ENCODE measurements around the gene KLHDC8A. TPM values are rescaled to one million over a fixed set of nuclear protein-coding genes. Genes with fewer than 3 reads are reported as not detected.

Gene KLHDC8A
- total RNA-seq, 1 experiment from 2014 or later: 0.49 TPM

DNA sequence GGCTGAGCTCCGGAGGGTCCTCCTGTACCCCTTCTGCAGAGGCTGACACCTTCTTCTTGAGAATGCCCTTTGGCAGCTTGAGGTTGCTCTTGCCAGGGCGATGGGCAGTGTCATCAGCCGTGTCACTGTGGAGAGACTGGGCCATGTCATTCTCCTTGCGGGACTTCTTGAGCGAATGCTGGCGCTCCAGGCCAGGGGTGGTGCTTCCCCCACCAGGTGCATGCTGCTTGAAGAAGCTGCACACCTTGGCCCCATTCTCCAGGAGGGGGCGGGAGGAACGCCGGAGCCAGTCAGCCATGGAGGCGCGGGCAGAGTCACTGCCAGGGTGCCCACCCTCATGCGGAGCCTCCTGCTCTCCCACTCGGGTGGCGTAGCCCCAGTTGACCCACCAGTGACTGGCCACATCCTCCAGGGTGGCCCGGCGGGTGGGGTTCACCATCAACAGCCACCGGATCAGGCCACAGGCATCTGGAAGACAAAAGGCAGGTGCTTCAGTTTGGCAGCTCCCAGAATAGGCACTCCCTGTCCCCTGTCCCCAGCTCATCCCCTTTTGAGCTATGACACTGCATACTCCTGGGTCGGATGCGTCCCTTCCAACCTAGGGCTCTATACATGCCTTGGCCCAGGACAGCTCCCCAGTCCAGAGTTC lies 52.6 kb downstream of the KLHDC8A start:
- H3K27me3 ChIP-seq (ENCODE audit: insufficient read depth, low read length): no peaks in the 10 kb centered on the region
- H3K9ac ChIP-seq (ENCODE audit: low read length): no peak overlapping the region
- no peaks in the 10 kb centered on the region for H3K9me3 ChIP-seq (ENCODE audit: control insufficient read depth in 1 of 2, insufficient read depth in 1 of 2, low read depth in 1 of 2, low read length in 2 of 2)
- no peaks in the 10 kb centered on the region for H3K79me2 ChIP-seq (ENCODE audit: insufficient read depth, low read length)
- H3K9me2 ChIP-seq (ENCODE audit: insufficient read depth): no peaks in the 10 kb centered on the region
- BruUV-seq (replicated peaks): no TSS peak
- no peak for TF ChIP-seq POLR2AphosphoS5 (IDR thresholded peaks at IDR 0.05; ENCODE audit: low read depth, low read length)
- TF ChIP-seq, protein P1, sequence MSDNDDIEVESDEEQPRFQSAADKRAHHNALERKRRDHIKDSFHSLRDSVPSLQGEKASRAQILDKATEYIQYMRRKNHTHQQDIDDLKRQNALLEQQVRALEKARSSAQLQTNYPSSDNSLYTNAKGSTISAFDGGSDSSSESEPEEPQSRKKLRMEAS (IDR thresholded peaks at IDR 0.05): no peak
- no peak for TF ChIP-seq ELF1 (IDR thresholded peaks at IDR 0.05; ENCODE audit: borderline replicate concordance, low read depth)
- no peak for TF ChIP-seq SP1 (IDR thresholded peaks at IDR 0.05; ENCODE audit: low read depth)
- no peak for TF ChIP-seq YY1 (IDR thresholded peaks at IDR 0.05; ENCODE audit: extremely low read depth, insufficient replicate concordance, low read depth, low read length)
- TF ChIP-seq TCF7L2 (IDR thresholded peaks at IDR 0.05; ENCODE audit: borderline replicate concordance, extremely low read depth, insufficient read depth, insufficient read length): no peak
- TF ChIP-seq, protein P2, sequence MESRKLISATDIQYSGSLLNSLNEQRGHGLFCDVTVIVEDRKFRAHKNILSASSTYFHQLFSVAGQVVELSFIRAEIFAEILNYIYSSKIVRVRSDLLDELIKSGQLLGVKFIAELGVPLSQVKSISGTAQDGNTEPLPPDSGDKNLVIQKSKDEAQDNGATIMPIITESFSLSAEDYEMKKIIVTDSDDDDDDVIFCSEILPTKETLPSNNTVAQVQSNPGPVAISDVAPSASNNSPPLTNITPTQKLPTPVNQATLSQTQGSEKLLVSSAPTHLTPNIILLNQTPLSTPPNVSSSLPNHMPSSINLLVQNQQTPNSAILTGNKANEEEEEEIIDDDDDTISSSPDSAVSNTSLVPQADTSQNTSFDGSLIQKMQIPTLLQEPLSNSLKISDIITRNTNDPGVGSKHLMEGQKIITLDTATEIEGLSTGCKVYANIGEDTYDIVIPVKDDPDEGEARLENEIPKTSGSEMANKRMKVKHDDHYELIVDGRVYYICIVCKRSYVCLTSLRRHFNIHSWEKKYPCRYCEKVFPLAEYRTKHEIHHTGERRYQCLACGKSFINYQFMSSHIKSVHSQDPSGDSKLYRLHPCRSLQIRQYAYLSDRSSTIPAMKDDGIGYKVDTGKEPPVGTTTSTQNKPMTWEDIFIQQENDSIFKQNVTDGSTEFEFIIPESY (IDR thresholded peaks at IDR 0.05; ENCODE audit: extremely low read depth, insufficient replicate concordance, low read length): no peak
- no peak for TF ChIP-seq EZH2 (IDR thresholded peaks at IDR 0.05)
- TF ChIP-seq EZH2phosphoT487 (IDR thresholded peaks at IDR 0.05; ENCODE audit: borderline replicate concordance): no peak
- no peak for TF ChIP-seq RAD21 (IDR thresholded peaks at IDR 0.05; ENCODE audit: low read depth)
- TF ChIP-seq, protein P3, sequence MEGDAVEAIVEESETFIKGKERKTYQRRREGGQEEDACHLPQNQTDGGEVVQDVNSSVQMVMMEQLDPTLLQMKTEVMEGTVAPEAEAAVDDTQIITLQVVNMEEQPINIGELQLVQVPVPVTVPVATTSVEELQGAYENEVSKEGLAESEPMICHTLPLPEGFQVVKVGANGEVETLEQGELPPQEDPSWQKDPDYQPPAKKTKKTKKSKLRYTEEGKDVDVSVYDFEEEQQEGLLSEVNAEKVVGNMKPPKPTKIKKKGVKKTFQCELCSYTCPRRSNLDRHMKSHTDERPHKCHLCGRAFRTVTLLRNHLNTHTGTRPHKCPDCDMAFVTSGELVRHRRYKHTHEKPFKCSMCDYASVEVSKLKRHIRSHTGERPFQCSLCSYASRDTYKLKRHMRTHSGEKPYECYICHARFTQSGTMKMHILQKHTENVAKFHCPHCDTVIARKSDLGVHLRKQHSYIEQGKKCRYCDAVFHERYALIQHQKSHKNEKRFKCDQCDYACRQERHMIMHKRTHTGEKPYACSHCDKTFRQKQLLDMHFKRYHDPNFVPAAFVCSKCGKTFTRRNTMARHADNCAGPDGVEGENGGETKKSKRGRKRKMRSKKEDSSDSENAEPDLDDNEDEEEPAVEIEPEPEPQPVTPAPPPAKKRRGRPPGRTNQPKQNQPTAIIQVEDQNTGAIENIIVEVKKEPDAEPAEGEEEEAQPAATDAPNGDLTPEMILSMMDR (IDR thresholded peaks at IDR 0.05 in 2 of 3, conservative IDR thresholded peaks at IDR 0.05 in 1 of 3; ENCODE audit: borderline replicate concordance in 1 of 3, insufficient read depth in 1 of 3, low read depth in 2 of 3, low read length in 2 of 3): no peak
- TF ChIP-seq, protein P4, sequence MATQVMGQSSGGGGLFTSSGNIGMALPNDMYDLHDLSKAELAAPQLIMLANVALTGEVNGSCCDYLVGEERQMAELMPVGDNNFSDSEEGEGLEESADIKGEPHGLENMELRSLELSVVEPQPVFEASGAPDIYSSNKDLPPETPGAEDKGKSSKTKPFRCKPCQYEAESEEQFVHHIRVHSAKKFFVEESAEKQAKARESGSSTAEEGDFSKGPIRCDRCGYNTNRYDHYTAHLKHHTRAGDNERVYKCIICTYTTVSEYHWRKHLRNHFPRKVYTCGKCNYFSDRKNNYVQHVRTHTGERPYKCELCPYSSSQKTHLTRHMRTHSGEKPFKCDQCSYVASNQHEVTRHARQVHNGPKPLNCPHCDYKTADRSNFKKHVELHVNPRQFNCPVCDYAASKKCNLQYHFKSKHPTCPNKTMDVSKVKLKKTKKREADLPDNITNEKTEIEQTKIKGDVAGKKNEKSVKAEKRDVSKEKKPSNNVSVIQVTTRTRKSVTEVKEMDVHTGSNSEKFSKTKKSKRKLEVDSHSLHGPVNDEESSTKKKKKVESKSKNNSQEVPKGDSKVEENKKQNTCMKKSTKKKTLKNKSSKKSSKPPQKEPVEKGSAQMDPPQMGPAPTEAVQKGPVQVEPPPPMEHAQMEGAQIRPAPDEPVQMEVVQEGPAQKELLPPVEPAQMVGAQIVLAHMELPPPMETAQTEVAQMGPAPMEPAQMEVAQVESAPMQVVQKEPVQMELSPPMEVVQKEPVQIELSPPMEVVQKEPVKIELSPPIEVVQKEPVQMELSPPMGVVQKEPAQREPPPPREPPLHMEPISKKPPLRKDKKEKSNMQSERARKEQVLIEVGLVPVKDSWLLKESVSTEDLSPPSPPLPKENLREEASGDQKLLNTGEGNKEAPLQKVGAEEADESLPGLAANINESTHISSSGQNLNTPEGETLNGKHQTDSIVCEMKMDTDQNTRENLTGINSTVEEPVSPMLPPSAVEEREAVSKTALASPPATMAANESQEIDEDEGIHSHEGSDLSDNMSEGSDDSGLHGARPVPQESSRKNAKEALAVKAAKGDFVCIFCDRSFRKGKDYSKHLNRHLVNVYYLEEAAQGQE (IDR thresholded peaks at IDR 0.05; ENCODE audit: low read depth): no peak
- TF ChIP-seq EGR1 (IDR thresholded peaks at IDR 0.05; ENCODE audit: low read depth): no peak
- TF ChIP-seq CBX3 (IDR thresholded peaks at IDR 0.05; ENCODE audit: low read depth): no peak
- RAD21 ChIA-PET (ENCODE audit: low non-redundant PET in 1 of 2, low total read pairs in 2 of 2, uncharacterized antibody in 2 of 2, unreplicated experiment in 2 of 2): no interaction called here
- POLR2A ChIA-PET: no interaction called here
- no peak overlapping the region for H3K4me3 ChIP-seq (replicated peaks in 1 of 2; ENCODE audit: low read depth in 1 of 2, low read length in 2 of 2)
- intact Hi-C loops (cut with micrococcal nuclease): no loop called here
- no peak for ATAC-seq
- peaks cover 28 to 41% of the 10 kb centered on the region in 2 experiments for H3K4me1 ChIP-seq (ENCODE audit: control insufficient read depth in 1 of 2, insufficient read depth in 2 of 2, low read length in 2 of 2)
- no peak overlapping the region for H3K4me2 ChIP-seq (ENCODE audit: low read length)
- CTCF ChIA-PET: no interaction called here
- no peaks in the 10 kb centered on the region for H4K20me1 ChIP-seq (ENCODE audit: insufficient read depth)
- H2AFZ ChIP-seq (ENCODE audit: low read depth, low read length, poor library complexity, severe bottlenecking): no peak overlapping the region
- H3K27ac ChIP-seq (ENCODE audit: low read depth, low read length): no peak overlapping the region
- DNase-seq (ENCODE audit: low read depth, low spot score): no peak
- H3K36me3 ChIP-seq (ENCODE audit: control insufficient read depth in 1 of 2, insufficient read depth in 2 of 2, low read length in 2 of 2): peaks cover 3 to 11% of the 10 kb centered on the region in 2 experiments; a peak in 2 of 4 replicates
